ENCODE measurements around the gene ZNF585A. TPM values are rescaled to one million over a fixed set of nuclear protein-coding genes. Genes with fewer than 3 reads are reported as not detected.

The ZNF585A gene
- total RNA-seq (10.2 TPM), polyA plus RNA-seq (ENCODE audit: insufficient read depth, low read depth, low replicate concordance) (25.8 TPM)
- long read RNA-seq, donor 1, full-length matches to known transcripts, result 8 of 8 reads
- long read RNA-seq, donor 1, partial matches to known transcripts, result 0 of 8 reads
- long read RNA-seq, donor 1, other reads (novel, unspliced or antisense), result 0 of 8 reads
- long read RNA-seq, donor 2, full-length matches to known transcripts, result 19 of 19 reads
- long read RNA-seq, donor 2, partial matches to known transcripts, result 0 of 19 reads
- long read RNA-seq, donor 2, other reads (novel, unspliced or antisense), result 0 of 19 reads
- long read RNA-seq, donor 3, full-length matches to known transcripts, result 15 of 15 reads
- long read RNA-seq, donor 3, partial matches to known transcripts, result 0 of 15 reads
- long read RNA-seq, donor 3, other reads (novel, unspliced or antisense), result 0 of 15 reads
- long read RNA-seq, donor 4, full-length matches to known transcripts, result 15 of 15 reads
- long read RNA-seq, donor 4, partial matches to known transcripts, result 0 of 15 reads
- long read RNA-seq, donor 4, other reads (novel, unspliced or antisense), result 0 of 15 reads
- long read RNA-seq, donor 5, partial matches to known transcripts, result 0 of 1 reads
- long read RNA-seq, donor 5, other reads (novel, unspliced or antisense), result 0 of 1 reads
- long read RNA-seq, donor 6, full-length matches to known transcripts, result 23 of 23 reads
- long read RNA-seq, donor 6, partial matches to known transcripts, result 0 of 23 reads
- long read RNA-seq, donor 6, other reads (novel, unspliced or antisense), result 0 of 23 reads
- long read RNA-seq, donor 7, full-length matches to known transcripts, result 11 of 15 reads
- long read RNA-seq, donor 7, partial matches to known transcripts, result 2 of 15 reads
- long read RNA-seq, donor 7, other reads (novel, unspliced or antisense), result 2 of 15 reads
- long read RNA-seq, donor 8, full-length matches to known transcripts, result 12 of 12 reads
- long read RNA-seq, donor 8, partial matches to known transcripts, result 0 of 12 reads
- long read RNA-seq, donor 8, other reads (novel, unspliced or antisense), result 0 of 12 reads
- long read RNA-seq, donor 9, transcript ZNF585A-205 (3 exons, 596 nt), result major isoform, 10 of 10 reads
- long read RNA-seq, donor 9, partial matches to known transcripts, result 0 of 10 reads
- long read RNA-seq, donor 9, other reads (novel, unspliced or antisense), result 0 of 10 reads
- long read RNA-seq, donor 10, transcript ZNF585A-205 (3 exons, 596 nt), result major isoform, 17 of 17 reads
- long read RNA-seq, donor 10, partial matches to known transcripts, result 0 of 17 reads
- long read RNA-seq, donor 10, other reads (novel, unspliced or antisense), result 0 of 17 reads

GRCh38 chr19:37172368-37173366 is at the start of gene ZNF585A:
Gene ZNF585A, minus strand, starts transcription at chr19:37172695. Its CDS starts 2,785 bp downstream, at chr19:37169910.
- Histone ChIP-seq H3K9ac (ENCODE audit: low read length in 3 of 3) (peak within 1 kb of the TSS; percentile 81 to 100 (median 90)), H3K27me3 (ENCODE audit: control insufficient read depth, insufficient read depth, low read length) (no peaks in the 10 kb centered on the region), H3K9me3 (ENCODE audit: control insufficient read depth in 2 of 3, insufficient read depth in 1 of 3, low read length in 3 of 3) (no peaks in the 10 kb centered on the region), H3K4me3 (ENCODE audit: low read length in 3 of 3) (peak within 1 kb of the TSS; percentile 83 to 100 (median 97)), H3K4me1 (ENCODE audit: control insufficient read depth in 2 of 3, insufficient read depth in 2 of 3, low read depth in 1 of 3, low read length in 3 of 3) (no peaks in the 10 kb centered on the region), H3K27ac (ENCODE audit: low read depth in 2 of 2, low read length in 2 of 2) (peak within 1 kb of the TSS in 1 of 2 donors; percentile 38), H3K36me3 (ENCODE audit: control insufficient read depth in 2 of 3, insufficient read depth in 3 of 3, low read length in 3 of 3) (peaks cover 3 to 7% (median 4%) of the 10 kb centered on the region in 3 donors)
- peak; percentile 16 for TF ChIP-seq CTCF (IDR thresholded peaks at IDR 0.05; ENCODE audit: borderline replicate concordance, extremely low read depth, insufficient read depth)
- DNase-seq (peak; percentile 95 to 99 (median 97)), FAIRE-seq (peak; percentile 99)
- intact Hi-C loops (cut with DNase I), result no loop called here

GRCh38 chr19:37221136-37221535 is 48.6 kb upstream of the ZNF585A start:
- Histone ChIP-seq H3K9ac (ENCODE audit: low read length in 3 of 3) (no peak overlapping the region), H3K27ac (ENCODE audit: low read depth in 2 of 2, low read length in 2 of 2) (no peak overlapping the region), H3K4me1 (ENCODE audit: control insufficient read depth in 2 of 3, insufficient read depth in 2 of 3, low read depth in 1 of 3, low read length in 3 of 3) (peaks cover 0 to 7% (median 0%) of the 10 kb centered on the region in 3 donors), H3K27me3 (ENCODE audit: control insufficient read depth, insufficient read depth, low read length) (no peaks in the 10 kb centered on the region), H3K36me3 (ENCODE audit: control insufficient read depth in 2 of 3, insufficient read depth in 3 of 3, low read length in 3 of 3) (peaks cover under 1 to 2% (median 2%) of the 10 kb centered on the region in 3 donors), H3K9me3 (ENCODE audit: control insufficient read depth in 2 of 3, insufficient read depth in 1 of 3, low read length in 3 of 3) (no peaks in the 10 kb centered on the region), H3K4me3 (ENCODE audit: low read length in 3 of 3) (no peak overlapping the region)
- intact Hi-C loops (cut with DNase I), result no loop called here
- no peak for FAIRE-seq
- no peak for DNase-seq
- TF ChIP-seq CTCF (IDR thresholded peaks at IDR 0.05; ENCODE audit: borderline replicate concordance, extremely low read depth, insufficient read depth), result no peak

GRCh38 chr19:37220383-37220782 is 47.9 kb upstream of the ZNF585A start:
- no peak overlapping the region for H3K27ac ChIP-seq (ENCODE audit: low read depth in 2 of 2, low read length in 2 of 2)
- TF ChIP-seq CTCF (IDR thresholded peaks at IDR 0.05; ENCODE audit: borderline replicate concordance, extremely low read depth, insufficient read depth), result no peak
- no peak for DNase-seq
- H3K27me3 ChIP-seq (ENCODE audit: control insufficient read depth, insufficient read depth, low read length), result no peaks in the 10 kb centered on the region
- no peaks in the 10 kb centered on the region for H3K36me3 ChIP-seq (ENCODE audit: control insufficient read depth in 2 of 3, insufficient read depth in 3 of 3, low read length in 3 of 3)
- no peak for FAIRE-seq
- H3K4me1 ChIP-seq (ENCODE audit: control insufficient read depth in 2 of 3, insufficient read depth in 2 of 3, low read depth in 1 of 3, low read length in 3 of 3), result peaks cover 0 to 7% (median 0%) of the 10 kb centered on the region in 3 donors
- H3K9ac ChIP-seq (ENCODE audit: low read length in 3 of 3), result no peak overlapping the region
- no peak overlapping the region for H3K4me3 ChIP-seq (ENCODE audit: low read length in 3 of 3)
- no peaks in the 10 kb centered on the region for H3K9me3 ChIP-seq (ENCODE audit: control insufficient read depth in 2 of 3, insufficient read depth in 1 of 3, low read length in 3 of 3)
- intact Hi-C loops (cut with DNase I), result no loop called here

All from kidney (tissue), 22 donors.